Activated CD4-positive, alpha-beta T cell treated with anti-CD3 and anti-CD28 coated beads for 36 hours (primary cell): ENCODE data around the gene ENPP6. TPM values are rescaled to one million over a fixed set of nuclear protein-coding genes. Genes with fewer than 3 reads are reported as not detected.

ENCODE experiments used
- ATAC-seq: fragments of 200-7000 bp; cut with Tn5 transposase; one replicate; pipeline ENCODE4 v1.10.0; 2021; ENCODE audit warnings: mild to moderate bottlenecking, moderate library complexity
- CTCF ChIA-PET: fragments of 350-600 bp; sonication (Branson Sonifier 250); formaldehyde crosslinking; loops from one replicate; lab custom pipeline; 2021; ENCODE audit warnings: antibody characterized with exemption; lab: Charles Lee
- POLR2A ChIA-PET: fragments of 350-600 bp; sonication (Branson Sonifier 250); formaldehyde crosslinking; loops from one replicate; lab custom pipeline; 2021; ENCODE audit warnings: antibody characterized with exemption, inconsistent platforms; lab: Charles Lee
- DNase-seq: peaks from one replicate; pipeline ENCODE4 v3.0.0-alpha.2; 2020
- H3K27ac Mint-ChIP-seq: one replicate; pipeline ENCODE4 v1.8.0; 2021; ENCODE audit warnings: mixed read lengths
- H3K27me3 Mint-ChIP-seq: one replicate; pipeline ENCODE4 v1.8.0; 2021; ENCODE audit warnings: mixed read lengths
- H3K36me3 Mint-ChIP-seq: one replicate; pipeline ENCODE4 v1.8.0; 2021; ENCODE audit warnings: low read depth, mixed read lengths
- H3K4me1 Mint-ChIP-seq: one replicate; pipeline ENCODE4 v1.8.0; 2021; ENCODE audit warnings: mixed read lengths
- H3K4me3 Mint-ChIP-seq: one replicate; pipeline ENCODE4 v1.8.0; 2021; ENCODE audit warnings: mild to moderate bottlenecking, moderate library complexity, mixed read lengths
- H3K9me3 Mint-ChIP-seq: one replicate; pipeline ENCODE4 v1.8.0; 2021; ENCODE audit warnings: low read depth, mixed read lengths
- intact Hi-C, 2 experiments: fragments of 100-400 bp; cut with DNase I in 1 of 2; cut with micrococcal nuclease in 1 of 2; formaldehyde crosslinking; loops; one replicate each; pipeline versions ENCODE4 v1.14.2 to v1.15.1; 2022 to 2024; cut with DNase I, micrococcal nuclease
- total RNA-seq, 2 experiments: library from RNA; stranded (reverse); gene quantifications; one replicate each; pipeline ENCODE4 v1.2.3, GENCODE V29; 2021

The ENPP6 gene
- total RNA-seq, 2 experiments from 2014 or later: 0.05 TPM; not detected in 1

DNA sequence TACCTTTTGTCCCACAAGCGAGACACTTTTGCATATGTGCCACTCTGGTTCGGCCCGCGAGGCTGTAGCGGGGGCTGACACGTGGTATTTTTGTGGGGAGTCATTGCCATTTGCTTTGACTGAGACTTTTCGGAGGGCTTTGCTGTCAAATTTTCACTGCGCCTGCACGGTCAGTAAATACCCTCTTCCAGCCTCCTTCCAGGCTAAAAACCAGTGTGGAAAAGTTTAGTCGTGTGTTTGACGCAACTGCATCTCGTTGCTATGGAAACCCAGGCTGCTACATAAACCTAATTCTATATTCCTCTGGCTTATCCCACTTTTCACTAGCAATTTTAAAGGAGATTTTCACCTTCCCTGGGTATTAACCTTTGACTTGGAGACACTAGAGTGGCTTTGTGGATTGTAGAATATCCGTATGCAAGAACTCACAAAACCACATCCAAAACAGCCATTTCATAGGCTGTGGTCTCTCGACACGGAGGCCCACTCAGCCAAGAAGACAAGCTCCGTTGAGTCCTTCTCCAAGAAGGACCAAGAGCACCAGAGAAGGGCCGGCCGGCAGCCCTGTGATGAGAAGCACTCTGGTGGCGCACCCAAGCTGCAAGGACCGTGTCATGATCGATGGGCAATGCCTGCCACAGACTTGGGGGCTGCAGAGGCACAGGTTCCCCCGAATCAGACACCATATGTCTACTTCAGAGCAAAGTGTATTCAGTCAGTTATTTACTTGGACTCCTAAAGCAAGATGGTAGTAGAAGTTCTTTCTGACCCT, 38.4 kb upstream of the ENPP6 start:
- ChIA-PET CTCF (interaction anchor here (0.8 to 5.4 kb wide), 4 partner anchors 9 to 66 kb away, joined by 3 to 41 read pairs (median 3); no protein-coding TSS in a partner anchor), POLR2A (no interaction called here)
- ATAC-seq (no peak), DNase-seq (no peak)
- Mint-ChIP-seq H3K27me3 (no peaks in the 10 kb centered on the region), H3K27ac (no peak overlapping the region), H3K36me3 (no peaks in the 10 kb centered on the region), H3K9me3 (no peaks in the 10 kb centered on the region), H3K4me1 (peaks cover 10% of the 10 kb centered on the region), H3K4me3 (no peak overlapping the region)
- intact Hi-C loops: no loop called here

DNA sequence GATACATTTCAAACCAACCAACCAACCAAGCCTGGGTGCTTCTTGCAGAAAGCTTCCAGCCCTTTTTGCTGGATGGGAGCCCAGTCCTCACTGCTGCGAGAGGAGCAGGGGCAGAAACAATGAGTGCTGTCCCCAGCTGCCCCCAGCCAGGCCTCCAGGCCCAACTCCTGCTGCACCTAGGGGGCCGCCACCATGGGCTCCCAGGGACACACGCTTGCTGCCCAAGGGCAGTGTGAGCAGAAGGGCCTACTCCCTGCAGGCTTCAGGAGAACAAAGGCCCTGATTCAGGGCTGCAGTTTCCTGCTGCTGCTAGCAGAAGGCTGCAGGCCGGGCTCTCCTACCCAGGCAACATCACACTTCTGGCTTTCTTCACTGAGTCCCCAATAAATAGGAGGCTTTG, 37.7 kb upstream of the ENPP6 start:
- no peaks in the 10 kb centered on the region for H3K9me3 Mint-ChIP-seq
- no peak overlapping the region for H3K27ac Mint-ChIP-seq
- ChIA-PET POLR2A (no interaction called here), CTCF (interaction anchor here (5.4 kb wide), 1 partner anchor 9 kb away, joined by 41 read pairs; no protein-coding TSS in a partner anchor)
- ATAC-seq: no peak
- no peaks in the 10 kb centered on the region for H3K36me3 Mint-ChIP-seq
- H3K4me1 Mint-ChIP-seq: peaks cover 14% of the 10 kb centered on the region
- no peak for DNase-seq
- no peaks in the 10 kb centered on the region for H3K27me3 Mint-ChIP-seq
- intact Hi-C loops: no loop called here
- H3K4me3 Mint-ChIP-seq: no peak overlapping the region

DNA sequence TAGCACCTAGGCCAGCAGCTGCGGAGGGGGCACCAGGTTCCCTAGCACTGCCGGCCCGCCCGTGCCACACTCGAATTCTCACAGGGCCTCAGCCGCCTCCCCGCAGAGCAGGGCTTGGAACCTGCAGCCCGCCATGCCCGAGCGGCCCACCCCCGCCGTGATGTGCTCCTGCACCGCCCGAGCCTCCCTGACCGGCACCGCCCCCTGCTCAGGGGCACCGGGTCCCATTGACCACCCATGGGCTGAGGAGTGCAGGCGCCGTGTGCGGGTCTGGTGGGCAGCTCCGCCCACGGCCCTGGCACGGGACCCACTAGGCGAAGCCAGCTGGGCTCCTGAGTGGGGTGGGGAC, 35.4 kb upstream of the ENPP6 start:
- H3K36me3 Mint-ChIP-seq: no peaks in the 10 kb centered on the region
- intact Hi-C loops: no loop called here
- peaks cover 14% of the 10 kb centered on the region for H3K4me1 Mint-ChIP-seq
- H3K9me3 Mint-ChIP-seq: no peaks in the 10 kb centered on the region
- DNase-seq (no peak), ATAC-seq (no peak)
- ChIA-PET CTCF (interaction anchor here (0.5 to 5.4 kb wide), 8 partner anchors 10 to 297 kb away, joined by 3 to 41 read pairs (median 4); no protein-coding TSS in a partner anchor), POLR2A (no interaction called here)
- no peaks in the 10 kb centered on the region for H3K27me3 Mint-ChIP-seq
- no peak overlapping the region for H3K4me3 Mint-ChIP-seq
- no peak overlapping the region for H3K27ac Mint-ChIP-seq

DNA sequence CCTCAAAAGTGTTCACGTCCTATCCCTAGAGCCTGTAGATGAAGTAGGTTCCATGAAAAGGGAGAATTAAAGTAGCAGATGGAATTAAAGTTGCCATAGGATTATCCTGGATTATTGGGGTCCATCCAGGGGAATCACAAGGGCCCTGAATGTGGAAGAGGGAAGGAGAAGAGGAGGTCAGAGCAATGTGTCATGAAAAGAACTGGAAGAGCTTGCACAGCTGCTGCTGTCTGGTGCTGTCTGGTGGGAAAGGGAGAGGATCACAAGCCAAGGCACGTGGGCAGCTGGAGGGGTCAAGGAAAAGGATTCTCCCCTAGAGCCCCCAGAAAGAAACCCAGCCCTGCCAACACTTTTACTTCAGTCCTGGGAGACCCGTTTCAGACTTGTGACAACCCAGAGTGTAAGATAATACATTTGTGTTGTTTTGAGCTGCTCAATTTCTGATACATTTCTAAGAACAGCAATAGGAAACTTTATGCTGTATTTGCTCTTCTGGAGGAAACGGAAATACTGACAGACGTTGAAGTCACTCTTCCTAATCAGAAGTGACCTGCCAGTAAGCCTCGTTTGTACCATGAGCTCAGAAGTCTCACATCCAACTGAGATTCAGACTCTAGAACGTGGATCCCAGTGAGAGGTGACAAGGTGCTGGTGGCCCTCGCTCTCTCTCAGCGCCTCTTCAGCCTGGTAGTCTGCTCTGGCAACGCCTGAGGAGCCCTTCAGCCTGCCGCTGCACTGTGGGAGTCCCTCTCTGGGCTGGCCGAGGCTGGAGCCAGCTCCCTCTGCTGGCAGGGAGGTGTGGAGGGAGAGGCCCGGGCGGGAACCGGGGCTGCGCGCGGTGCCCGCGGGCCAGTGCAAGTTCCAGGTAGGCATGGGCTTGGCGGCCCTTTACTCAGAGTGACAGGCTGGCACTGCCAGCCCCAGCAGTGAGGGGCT, 34.7 kb upstream of the ENPP6 start:
- Mint-ChIP-seq H3K4me3 (no peak overlapping the region), H3K4me1 (peaks cover 14% of the 10 kb centered on the region), H3K27me3 (peaks cover 2% of the 10 kb centered on the region), H3K36me3 (no peaks in the 10 kb centered on the region), H3K9me3 (no peaks in the 10 kb centered on the region), H3K27ac (peak overlapping the region; percentile 85)
- DNase-seq (peak; percentile 32), ATAC-seq (peak; percentile 55)
- ChIA-PET POLR2A (no interaction called here), CTCF (interaction anchor here (0.6 to 5.4 kb wide), 17 partner anchors 9 to 451 kb away, joined by 3 to 41 read pairs (median 4); no protein-coding TSS in a partner anchor)
- intact Hi-C loops: no loop called here

DNA sequence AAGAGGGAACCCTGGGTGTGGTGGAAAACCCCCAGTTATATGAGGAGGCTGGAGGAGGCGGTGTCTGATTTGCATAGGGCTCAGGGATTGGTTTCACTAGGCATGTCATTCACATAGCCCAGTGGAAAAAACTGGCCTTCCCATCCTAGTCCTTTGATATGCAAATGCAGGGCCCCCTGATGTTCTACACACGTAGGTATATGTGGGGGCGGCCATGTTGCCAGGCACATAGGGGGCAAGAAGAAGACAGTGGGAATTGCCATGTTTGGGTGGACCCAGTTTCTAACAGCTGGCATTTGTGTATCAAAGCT, 34.0 kb upstream of the ENPP6 start:
- ATAC-seq (peak; percentile 28), DNase-seq (peak; percentile 29)
- no peaks in the 10 kb centered on the region for H3K9me3 Mint-ChIP-seq
- H3K27ac Mint-ChIP-seq: no peak overlapping the region
- peaks cover 14% of the 10 kb centered on the region for H3K4me1 Mint-ChIP-seq
- POLR2A ChIA-PET: no interaction called here
- no peak overlapping the region for H3K4me3 Mint-ChIP-seq
- H3K27me3 Mint-ChIP-seq: peaks cover 3% of the 10 kb centered on the region
- intact Hi-C loops: loop anchor here (1.0 to 2.0 kb wide), 4 partner anchors 83 to 411 kb away; no protein-coding TSS in a partner anchor
- no peaks in the 10 kb centered on the region for H3K36me3 Mint-ChIP-seq
- CTCF ChIA-PET: interaction anchor here (0.7 to 5.4 kb wide), 19 partner anchors 9 to 462 kb away, joined by 3 to 41 read pairs (median 4); no protein-coding TSS in a partner anchor

DNA sequence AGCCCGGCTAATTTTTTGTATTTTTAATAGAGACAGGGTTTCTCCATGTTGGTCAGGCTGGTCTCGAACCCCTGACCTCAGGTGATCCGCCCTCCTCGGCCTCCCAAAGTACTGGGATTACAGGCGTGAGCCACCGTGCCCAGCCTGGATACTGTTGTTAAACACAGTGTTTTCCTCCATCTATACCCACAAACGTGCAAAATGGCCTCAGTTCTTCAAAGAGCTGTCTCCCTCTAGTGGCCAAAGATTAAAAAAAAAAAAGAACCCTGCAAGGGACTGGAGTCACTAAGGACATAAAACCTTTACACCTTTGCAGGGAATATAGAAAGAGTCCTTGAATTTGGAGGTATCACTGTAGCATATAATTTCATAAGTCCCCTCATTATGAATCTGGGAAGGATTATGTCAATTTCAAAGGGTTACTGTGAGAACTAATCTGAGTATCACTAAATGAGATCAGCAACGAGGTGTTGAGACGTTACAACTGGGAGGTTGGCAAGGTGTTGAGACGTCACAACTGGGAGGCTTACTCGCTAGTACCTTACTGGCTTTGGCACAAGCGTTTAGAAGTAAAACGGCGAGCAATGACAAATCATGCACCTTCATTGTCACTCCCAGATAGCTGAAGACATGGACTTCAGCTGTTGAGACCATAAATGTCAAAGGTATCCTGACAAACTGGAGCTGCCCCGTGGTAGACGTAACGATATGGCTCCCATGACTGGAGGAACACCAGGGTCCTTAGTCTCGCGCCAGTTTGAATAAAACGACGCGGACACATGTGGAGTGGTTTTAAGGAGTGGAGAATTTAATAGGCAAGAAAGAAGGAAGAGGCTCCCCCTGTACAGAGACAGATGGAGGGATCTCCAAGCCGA, 33.4 kb upstream of the ENPP6 start:
- intact Hi-C loops: loop anchor here (1.0 to 2.0 kb wide), 5 partner anchors 82 to 411 kb away; no protein-coding TSS in a partner anchor
- Mint-ChIP-seq H3K4me3 (no peak overlapping the region), H3K27me3 (peaks cover 3% of the 10 kb centered on the region), H3K36me3 (no peaks in the 10 kb centered on the region), H3K27ac (peak overlapping the region; percentile 53), H3K4me1 (peaks cover 14% of the 10 kb centered on the region), H3K9me3 (no peaks in the 10 kb centered on the region)
- POLR2A ChIA-PET: interaction anchor here (0.5 to 0.7 kb wide), 2 partner anchors 13 to 184 kb away, joined by 3 to 17 read pairs; no protein-coding TSS in a partner anchor
- CTCF ChIA-PET: interaction anchor here (0.6 to 5.4 kb wide), 16 partner anchors 9 to 463 kb away, joined by 3 to 41 read pairs (median 4); no protein-coding TSS in a partner anchor
- peak; percentile 80 for ATAC-seq
- DNase-seq: peak; percentile 36

DNA sequence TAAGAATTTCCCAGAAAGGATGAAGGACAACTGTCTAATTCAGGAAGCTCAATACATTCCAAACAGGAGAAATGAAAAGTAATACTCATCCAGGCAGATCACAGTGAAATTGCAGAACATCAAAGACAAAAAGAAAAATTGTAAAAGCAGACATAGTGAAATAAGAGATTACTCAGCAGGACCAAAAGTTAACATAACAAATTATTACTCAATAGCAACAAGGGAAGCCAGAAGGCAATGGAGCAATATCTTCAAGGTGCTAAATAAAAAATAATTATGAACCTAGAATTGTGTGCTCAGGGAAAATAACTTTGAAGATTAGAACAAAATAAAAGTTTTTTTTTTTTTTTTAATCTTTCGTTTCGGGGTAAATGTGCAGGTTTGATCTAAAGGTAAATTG, 30.5 kb upstream of the ENPP6 start:
- no peak for ATAC-seq
- intact Hi-C loops: no loop called here
- Mint-ChIP-seq H3K4me3 (no peak overlapping the region), H3K27ac (no peak overlapping the region), H3K36me3 (no peaks in the 10 kb centered on the region), H3K27me3 (peaks cover 3% of the 10 kb centered on the region), H3K9me3 (no peaks in the 10 kb centered on the region), H3K4me1 (peaks cover 14% of the 10 kb centered on the region)
- ChIA-PET CTCF (interaction anchor here (1.0 to 1.4 kb wide), 2 partner anchors 14 to 15 kb away, joined by 3 to 6 read pairs; no protein-coding TSS in a partner anchor), POLR2A (no interaction called here)
- no peak for DNase-seq

DNA sequence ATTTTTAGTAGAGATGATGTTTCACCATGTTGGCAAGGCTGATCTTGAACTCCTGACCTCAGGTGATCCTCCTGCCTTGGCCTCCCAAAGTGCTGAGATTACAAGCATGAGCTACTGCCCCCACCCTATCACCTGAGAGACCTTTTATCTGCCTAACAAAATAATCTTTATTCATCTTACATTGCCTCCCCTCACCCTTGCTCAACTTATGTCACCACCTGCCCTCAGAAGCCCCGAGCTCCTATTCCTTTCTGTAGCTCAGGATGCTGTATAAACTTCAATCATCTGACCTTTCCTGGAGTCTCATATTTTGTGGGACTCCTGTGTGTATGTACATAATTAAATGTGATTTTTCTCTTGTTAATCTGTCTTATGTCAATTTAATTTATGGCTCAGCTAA, 29.7 kb upstream of the ENPP6 start:
- DNase-seq: no peak
- intact Hi-C loops: no loop called here
- no peak overlapping the region for H3K4me3 Mint-ChIP-seq
- peaks cover 3% of the 10 kb centered on the region for H3K27me3 Mint-ChIP-seq
- H3K9me3 Mint-ChIP-seq: no peaks in the 10 kb centered on the region
- ATAC-seq: no peak
- ChIA-PET CTCF (interaction anchor here (1.0 to 1.4 kb wide), 2 partner anchors 14 to 16 kb away, joined by 3 to 6 read pairs; no protein-coding TSS in a partner anchor), POLR2A (no interaction called here)
- H3K4me1 Mint-ChIP-seq: peaks cover 14% of the 10 kb centered on the region
- H3K36me3 Mint-ChIP-seq: no peaks in the 10 kb centered on the region
- H3K27ac Mint-ChIP-seq: no peak overlapping the region

DNA sequence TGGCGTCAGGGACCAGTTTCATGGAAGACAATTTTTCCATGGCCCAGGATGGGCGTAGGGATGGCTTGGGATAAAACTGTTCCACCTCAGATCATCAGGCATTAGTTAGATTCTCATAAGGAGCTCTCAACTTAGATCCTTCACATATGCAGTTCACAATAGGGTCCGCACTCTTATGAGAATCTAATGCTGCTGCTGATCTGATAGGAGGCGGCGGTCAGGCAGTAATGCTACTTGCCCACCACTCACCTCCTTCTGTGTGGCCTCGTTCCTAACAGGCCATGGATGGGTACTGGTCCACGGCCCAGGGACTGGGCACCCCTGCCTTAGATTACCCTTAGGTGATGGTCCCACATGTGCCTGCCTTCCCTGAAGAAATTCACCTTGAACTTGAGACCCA, 28.8 kb upstream of the ENPP6 start:
- Mint-ChIP-seq H3K4me1 (peaks cover 8% of the 10 kb centered on the region), H3K36me3 (no peaks in the 10 kb centered on the region), H3K27ac (no peak overlapping the region), H3K4me3 (no peak overlapping the region), H3K27me3 (peaks cover 3% of the 10 kb centered on the region), H3K9me3 (no peaks in the 10 kb centered on the region)
- intact Hi-C loops: no loop called here
- POLR2A ChIA-PET: no interaction called here
- no peak for ATAC-seq
- DNase-seq: no peak
- CTCF ChIA-PET: interaction anchor here (0.6 to 0.9 kb wide), 3 partner anchors 10 to 35 kb away, joined by 3 to 4 read pairs (median 3); no protein-coding TSS in a partner anchor

DNA sequence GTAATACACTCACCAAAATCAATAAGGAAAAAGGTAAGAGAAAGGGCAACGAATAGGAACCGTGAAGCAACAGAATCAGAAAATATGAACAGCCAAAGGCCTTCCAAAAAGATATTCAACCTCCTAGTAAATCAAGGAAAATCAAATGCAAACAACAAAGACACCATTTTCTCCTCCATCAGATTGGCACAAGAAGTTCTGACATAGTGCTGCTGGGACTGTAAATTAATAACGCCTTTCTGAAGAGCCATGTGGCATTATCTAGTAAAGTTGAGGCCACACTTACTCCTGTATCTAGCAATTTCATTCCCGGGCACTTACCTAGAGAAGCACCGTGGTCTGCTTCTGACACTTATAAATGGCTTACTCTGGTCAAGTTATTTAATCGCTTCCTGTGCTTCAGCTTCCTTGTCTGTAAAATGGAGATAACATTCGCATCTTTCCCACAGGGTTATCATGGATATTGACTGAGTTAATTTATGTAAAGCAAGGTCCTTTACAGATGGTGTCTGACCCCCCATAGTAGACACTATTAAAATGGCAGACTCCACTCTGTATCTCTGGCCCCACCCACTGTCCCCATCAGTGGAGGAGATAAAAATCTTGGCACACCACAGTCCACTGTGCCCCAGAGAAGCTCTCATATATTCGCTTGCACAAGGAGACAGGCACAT, 20.5 kb upstream of the ENPP6 start:
- Mint-ChIP-seq H3K4me1 (peaks cover 28% of the 10 kb centered on the region), H3K9me3 (peaks cover 3% of the 10 kb centered on the region), H3K27ac (peak overlapping the region; percentile 84), H3K27me3 (no peaks in the 10 kb centered on the region), H3K4me3 (no peak overlapping the region), H3K36me3 (no peaks in the 10 kb centered on the region)
- ATAC-seq (no peak), DNase-seq (no peak)
- CTCF ChIA-PET: interaction anchor here (0.6 to 1.7 kb wide), 7 partner anchors 9 to 582 kb away, joined by 3 to 11 read pairs (median 3); no protein-coding TSS in a partner anchor
- POLR2A ChIA-PET: interaction anchor here (0.7 to 1.1 kb wide), 6 partner anchors 13 to 839 kb away, joined by 3 to 6 read pairs (median 3); partner anchors contain the start of gene CENPU
- intact Hi-C loops: loop anchor here in 1 of 2 experiments (5.0 to 10.0 kb wide), 4 partner anchors 494 to 733 kb away; partner anchors contain the start of genes CENPU, ING2, RWDD4 and TRAPPC11
